ENCODE measurements around the gene GFRA1.
A peak's percentile ranks its signal among the peaks of the same experiment; 100 is the strongest.

The GFRA1 gene

DNA sequence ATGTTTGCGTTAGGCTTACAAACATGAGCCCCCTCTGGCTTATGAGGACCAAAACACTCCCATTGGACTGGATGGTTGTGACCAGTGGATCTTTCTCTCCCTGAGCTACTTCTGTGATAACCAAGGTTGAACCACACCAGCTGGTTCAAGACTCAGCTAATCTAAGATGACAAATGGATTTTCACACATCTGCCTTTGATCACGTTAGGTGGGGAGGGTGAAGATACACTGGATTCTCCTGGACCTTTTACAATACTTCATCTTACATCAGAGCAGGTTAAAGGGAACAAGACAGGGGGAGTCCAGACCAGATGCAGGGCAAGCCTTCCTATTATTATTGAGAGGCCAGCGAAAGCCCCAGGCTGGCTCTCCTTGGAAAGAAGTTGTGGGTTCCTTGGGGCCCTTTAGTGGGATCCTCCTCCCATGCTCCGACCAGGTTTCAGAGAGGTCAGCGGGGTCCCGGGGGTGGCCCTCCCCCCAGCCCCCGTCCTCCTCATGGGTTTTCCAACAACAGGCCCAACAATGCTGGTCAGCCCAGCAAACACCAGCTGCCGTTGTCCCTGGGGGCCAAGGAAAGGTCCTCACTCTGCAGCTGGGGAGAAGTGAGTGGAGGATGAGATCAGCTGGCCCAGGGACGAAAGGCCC is 2.8 kb downstream of the GFRA1 start:
- Histone ChIP-seq H3K4me3 (ENCODE audit: low read length) (peak overlapping the region; percentile 82), H3K36me3 (ENCODE audit: control insufficient read depth, insufficient read depth, low read length, severe bottlenecking) (no peaks in the 10 kb centered on the region), H3K9ac (ENCODE audit: low read length) (no peak overlapping the region), H3K4me1 (ENCODE audit: control insufficient read depth, insufficient read depth, low read length) (peaks cover 19% of the 10 kb centered on the region), H3K9me3 (ENCODE audit: control insufficient read depth, low read length) (no peaks in the 10 kb centered on the region), H3K27me3 (replicated peaks; ENCODE audit: control insufficient read depth, insufficient read depth, low read length) (peaks cover 9% of the 10 kb centered on the region)
- DNase-seq (ENCODE audit: low read depth), result no peak

DNA sequence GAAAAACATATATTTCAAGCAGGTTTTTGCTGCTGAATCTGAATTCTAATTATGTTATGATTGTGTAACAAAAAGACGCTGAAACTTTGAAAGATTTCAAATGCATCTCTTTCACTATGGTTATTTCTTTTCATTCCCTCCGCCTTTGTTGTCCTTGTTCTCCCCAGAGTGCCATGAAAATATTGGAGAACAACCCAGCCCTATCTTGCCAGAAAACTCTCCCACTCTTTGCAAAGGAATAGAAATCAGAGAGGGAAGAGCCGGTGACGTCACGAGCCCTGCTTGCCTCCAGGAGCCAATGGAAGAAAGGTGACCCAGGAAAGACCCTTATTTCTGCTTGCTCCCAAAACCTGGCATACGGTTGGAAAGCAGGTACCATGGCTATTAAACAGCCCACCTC is 3.4 kb downstream of the GFRA1 start:
- H3K9me3 ChIP-seq (ENCODE audit: control insufficient read depth, low read length), result no peaks in the 10 kb centered on the region
- H3K9ac ChIP-seq (ENCODE audit: low read length), result no peak overlapping the region
- no peak for DNase-seq (ENCODE audit: low read depth)
- H3K4me3 ChIP-seq (ENCODE audit: low read length), result no peak overlapping the region
- H3K27me3 ChIP-seq (replicated peaks; ENCODE audit: control insufficient read depth, insufficient read depth, low read length), result peaks cover 9% of the 10 kb centered on the region
- peaks cover 16% of the 10 kb centered on the region for H3K4me1 ChIP-seq (ENCODE audit: control insufficient read depth, insufficient read depth, low read length)
- no peaks in the 10 kb centered on the region for H3K36me3 ChIP-seq (ENCODE audit: control insufficient read depth, insufficient read depth, low read length, severe bottlenecking)

DNA sequence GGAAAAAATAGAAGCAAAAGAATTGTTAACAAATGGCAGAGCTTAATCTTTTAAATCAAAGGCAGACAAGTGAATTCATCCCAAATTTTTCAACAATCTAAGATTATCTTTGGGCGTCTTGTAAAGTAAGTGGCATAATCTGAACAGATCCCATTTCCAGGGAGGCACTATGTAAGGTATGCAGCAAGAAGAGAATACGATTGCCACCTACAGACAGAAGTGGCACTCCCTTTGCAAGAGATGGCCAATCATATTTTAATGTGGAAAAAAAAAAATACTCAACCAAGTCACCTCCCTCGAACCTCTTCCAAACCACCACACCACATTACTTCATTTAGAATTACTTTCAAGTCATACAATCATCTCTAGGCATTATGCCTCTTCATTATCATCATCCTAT is 4.0 kb downstream of the GFRA1 start:
- Histone ChIP-seq H3K27me3 (replicated peaks; ENCODE audit: control insufficient read depth, insufficient read depth, low read length) (peaks cover 9% of the 10 kb centered on the region), H3K36me3 (ENCODE audit: control insufficient read depth, insufficient read depth, low read length, severe bottlenecking) (no peaks in the 10 kb centered on the region), H3K9me3 (ENCODE audit: control insufficient read depth, low read length) (no peaks in the 10 kb centered on the region), H3K4me1 (ENCODE audit: control insufficient read depth, insufficient read depth, low read length) (peaks cover 14% of the 10 kb centered on the region), H3K4me3 (ENCODE audit: low read length) (no peak overlapping the region), H3K9ac (ENCODE audit: low read length) (no peak overlapping the region)
- DNase-seq (ENCODE audit: low read depth), result peak; percentile 7

DNA sequence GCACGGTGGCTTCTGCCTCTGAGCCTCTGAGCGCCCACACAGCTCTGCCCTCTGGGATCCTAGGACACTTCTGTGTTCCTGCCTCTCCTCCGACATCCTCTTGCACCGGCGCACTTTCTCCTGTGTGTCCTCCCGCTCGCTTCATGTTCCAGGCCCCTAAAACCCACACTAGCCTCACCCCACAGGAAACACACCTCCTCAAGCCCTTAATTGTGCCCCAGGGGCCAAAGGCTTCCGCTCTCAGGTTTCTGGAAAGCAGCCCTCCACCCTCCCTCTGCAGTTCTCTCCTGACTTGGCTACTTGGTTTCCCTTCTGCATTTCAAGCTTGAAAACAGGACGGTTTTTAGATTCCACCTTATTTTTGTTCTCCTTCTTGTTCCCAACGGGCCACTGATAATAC is 7.3 kb downstream of the GFRA1 start:
- H3K9ac ChIP-seq (ENCODE audit: low read length), result no peak overlapping the region
- H3K36me3 ChIP-seq (ENCODE audit: control insufficient read depth, insufficient read depth, low read length, severe bottlenecking), result no peaks in the 10 kb centered on the region
- H3K9me3 ChIP-seq (ENCODE audit: control insufficient read depth, low read length), result no peaks in the 10 kb centered on the region
- DNase-seq (ENCODE audit: low read depth), result no peak
- H3K4me3 ChIP-seq (ENCODE audit: low read length), result no peak overlapping the region
- peaks cover 9% of the 10 kb centered on the region for H3K27me3 ChIP-seq (replicated peaks; ENCODE audit: control insufficient read depth, insufficient read depth, low read length)
- peaks cover 6% of the 10 kb centered on the region for H3K4me1 ChIP-seq (ENCODE audit: control insufficient read depth, insufficient read depth, low read length)

DNA sequence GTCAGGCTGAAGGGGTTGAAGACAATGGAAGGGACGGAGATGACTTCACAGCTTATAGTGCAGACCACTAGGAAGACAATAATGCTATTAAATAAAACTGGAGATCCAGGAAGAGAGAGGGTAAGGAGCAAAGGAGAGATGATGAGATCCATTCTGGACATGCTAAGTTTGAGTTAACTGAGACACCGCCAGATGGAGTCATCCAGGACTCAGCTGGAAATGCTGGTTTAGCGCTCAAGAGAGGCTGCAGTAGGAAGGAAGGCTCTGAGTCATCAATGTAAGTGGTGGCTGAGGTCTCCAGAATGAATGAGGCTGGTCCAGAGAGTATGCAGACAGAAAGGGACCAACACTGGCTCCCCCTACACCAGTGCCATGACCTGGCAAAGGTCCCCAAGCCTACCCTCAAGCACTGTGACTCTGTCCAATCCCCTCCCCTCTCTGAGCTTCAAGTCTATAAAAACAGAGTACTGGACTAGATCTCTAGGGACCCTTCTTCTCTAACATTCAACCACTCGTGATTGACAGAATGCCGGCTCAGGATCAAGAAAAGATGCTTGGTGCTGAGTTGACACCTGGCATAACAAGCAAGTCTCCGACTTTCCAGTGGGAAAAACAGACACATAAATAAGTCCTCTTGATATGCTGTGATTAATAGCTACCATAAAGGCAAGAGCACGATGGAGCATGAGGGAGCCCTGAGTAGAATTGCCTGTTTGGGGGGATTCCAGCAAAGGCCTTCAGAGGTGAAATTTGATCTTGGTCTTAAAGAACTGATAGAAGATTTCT is 8.9 kb downstream of the GFRA1 start:
- Histone ChIP-seq H3K4me1 (ENCODE audit: control insufficient read depth, insufficient read depth, low read length) (no peaks in the 10 kb centered on the region), H3K27me3 (replicated peaks; ENCODE audit: control insufficient read depth, insufficient read depth, low read length) (peaks cover 9% of the 10 kb centered on the region), H3K4me3 (ENCODE audit: low read length) (no peak overlapping the region), H3K9ac (ENCODE audit: low read length) (no peak overlapping the region), H3K36me3 (ENCODE audit: control insufficient read depth, insufficient read depth, low read length, severe bottlenecking) (no peaks in the 10 kb centered on the region), H3K9me3 (ENCODE audit: control insufficient read depth, low read length) (no peaks in the 10 kb centered on the region)
- DNase-seq (ENCODE audit: low read depth), result no peak

DNA sequence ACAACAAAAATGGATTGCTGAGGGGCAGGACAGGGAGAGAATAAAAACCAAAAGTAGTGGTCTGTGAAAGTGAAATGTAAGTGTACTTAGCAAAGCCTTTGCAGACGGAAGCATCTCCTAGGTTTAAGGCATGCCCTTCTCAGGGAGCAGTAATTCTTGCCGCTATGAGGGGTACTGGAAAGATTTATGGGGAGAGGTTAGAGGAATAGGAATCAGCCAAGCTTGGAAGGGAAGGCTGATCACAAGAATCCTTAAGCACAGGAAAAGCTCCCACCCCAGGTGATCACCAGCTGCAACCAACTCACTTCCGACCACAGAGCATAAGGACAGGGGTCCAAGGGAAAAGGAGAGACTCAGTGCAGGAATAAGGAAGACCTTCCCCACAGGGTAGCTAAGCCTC is 10.3 kb downstream of the GFRA1 start:
- DNase-seq (ENCODE audit: low read depth), result no peak
- no peaks in the 10 kb centered on the region for H3K9me3 ChIP-seq (ENCODE audit: control insufficient read depth, low read length)
- no peak overlapping the region for H3K9ac ChIP-seq (ENCODE audit: low read length)
- H3K27me3 ChIP-seq (replicated peaks; ENCODE audit: control insufficient read depth, insufficient read depth, low read length), result peaks cover 7% of the 10 kb centered on the region
- H3K4me3 ChIP-seq (ENCODE audit: low read length), result no peak overlapping the region
- H3K4me1 ChIP-seq (ENCODE audit: control insufficient read depth, insufficient read depth, low read length), result no peaks in the 10 kb centered on the region
- H3K36me3 ChIP-seq (ENCODE audit: control insufficient read depth, insufficient read depth, low read length, severe bottlenecking), result no peaks in the 10 kb centered on the region

DNA sequence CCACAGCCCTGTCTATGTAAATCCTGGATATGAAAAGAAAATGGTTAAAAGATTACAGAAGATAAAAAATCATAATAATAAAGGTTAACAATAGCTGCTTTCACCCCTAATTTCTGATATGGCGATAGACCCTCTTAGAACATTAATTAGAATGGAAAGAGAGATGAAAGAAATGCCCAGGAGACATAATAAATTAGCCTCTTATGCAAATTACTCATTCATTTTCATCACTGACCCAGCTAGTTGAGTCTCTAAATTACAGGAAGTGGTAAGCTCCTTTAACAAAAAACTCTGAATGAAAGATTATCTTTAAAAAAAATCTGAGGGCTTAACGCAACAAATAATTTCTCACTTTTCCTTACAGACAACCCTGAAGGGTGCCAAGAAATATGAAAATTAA is 12.4 kb downstream of the GFRA1 start:
- Histone ChIP-seq H3K27me3 (replicated peaks; ENCODE audit: control insufficient read depth, insufficient read depth, low read length) (no peaks in the 10 kb centered on the region), H3K9ac (ENCODE audit: low read length) (no peak overlapping the region), H3K36me3 (ENCODE audit: control insufficient read depth, insufficient read depth, low read length, severe bottlenecking) (no peaks in the 10 kb centered on the region), H3K9me3 (ENCODE audit: control insufficient read depth, low read length) (no peaks in the 10 kb centered on the region), H3K4me3 (ENCODE audit: low read length) (no peak overlapping the region), H3K4me1 (ENCODE audit: control insufficient read depth, insufficient read depth, low read length) (no peaks in the 10 kb centered on the region)
- no peak for DNase-seq (ENCODE audit: low read depth)

DNA sequence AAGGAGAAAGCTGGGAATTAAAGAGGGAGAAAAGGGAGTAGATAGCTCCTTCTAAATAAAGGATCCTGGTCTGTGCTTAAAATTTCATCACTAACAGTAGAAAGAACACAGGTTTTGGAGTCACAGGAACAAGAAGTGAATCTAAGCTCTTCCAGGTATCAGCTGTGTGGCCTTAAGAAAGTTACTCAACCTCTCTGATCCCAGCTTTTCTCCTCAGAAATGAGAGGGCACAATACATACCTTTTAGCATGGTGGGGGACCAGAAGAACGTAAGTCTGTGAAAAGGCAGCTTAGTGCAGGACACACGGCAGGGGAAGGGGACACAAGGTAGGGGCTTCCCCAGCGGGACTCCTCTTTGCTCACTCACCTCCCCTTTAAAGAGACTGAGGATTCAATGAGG is 13.4 kb downstream of the GFRA1 start:
- H3K4me1 ChIP-seq (ENCODE audit: control insufficient read depth, insufficient read depth, low read length), result peaks cover 3% of the 10 kb centered on the region
- no peak overlapping the region for H3K9ac ChIP-seq (ENCODE audit: low read length)
- no peaks in the 10 kb centered on the region for H3K36me3 ChIP-seq (ENCODE audit: control insufficient read depth, insufficient read depth, low read length, severe bottlenecking)
- H3K27me3 ChIP-seq (replicated peaks; ENCODE audit: control insufficient read depth, insufficient read depth, low read length), result no peaks in the 10 kb centered on the region
- no peaks in the 10 kb centered on the region for H3K9me3 ChIP-seq (ENCODE audit: control insufficient read depth, low read length)
- no peak for DNase-seq (ENCODE audit: low read depth)
- H3K4me3 ChIP-seq (ENCODE audit: low read length), result no peak overlapping the region

DNA sequence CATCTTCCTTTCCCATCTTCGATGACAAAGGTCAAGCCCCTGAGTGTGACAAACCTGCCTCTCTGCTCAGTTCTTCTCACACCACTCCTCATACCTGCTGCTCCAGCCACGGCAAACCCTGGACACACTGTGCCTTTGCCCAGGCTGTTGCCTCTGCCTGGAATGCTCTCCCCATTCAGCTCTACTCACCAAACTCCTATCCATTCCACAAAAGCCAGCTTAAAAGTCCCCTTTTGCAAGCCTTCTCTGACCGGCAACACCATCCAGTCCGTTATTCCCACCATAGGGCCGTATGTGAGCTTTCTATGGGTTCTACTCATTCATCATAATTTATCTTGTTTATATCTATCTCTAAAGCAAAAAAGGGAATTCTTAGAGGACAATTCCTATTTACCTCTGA is 15.2 kb downstream of the GFRA1 start:
- Histone ChIP-seq H3K4me3 (ENCODE audit: low read length) (no peak overlapping the region), H3K9ac (ENCODE audit: low read length) (no peak overlapping the region), H3K36me3 (ENCODE audit: control insufficient read depth, insufficient read depth, low read length, severe bottlenecking) (no peaks in the 10 kb centered on the region), H3K4me1 (ENCODE audit: control insufficient read depth, insufficient read depth, low read length) (peaks cover 6% of the 10 kb centered on the region), H3K9me3 (ENCODE audit: control insufficient read depth, low read length) (no peaks in the 10 kb centered on the region), H3K27me3 (replicated peaks; ENCODE audit: control insufficient read depth, insufficient read depth, low read length) (no peaks in the 10 kb centered on the region)
- DNase-seq (ENCODE audit: low read depth), result no peak

DNA sequence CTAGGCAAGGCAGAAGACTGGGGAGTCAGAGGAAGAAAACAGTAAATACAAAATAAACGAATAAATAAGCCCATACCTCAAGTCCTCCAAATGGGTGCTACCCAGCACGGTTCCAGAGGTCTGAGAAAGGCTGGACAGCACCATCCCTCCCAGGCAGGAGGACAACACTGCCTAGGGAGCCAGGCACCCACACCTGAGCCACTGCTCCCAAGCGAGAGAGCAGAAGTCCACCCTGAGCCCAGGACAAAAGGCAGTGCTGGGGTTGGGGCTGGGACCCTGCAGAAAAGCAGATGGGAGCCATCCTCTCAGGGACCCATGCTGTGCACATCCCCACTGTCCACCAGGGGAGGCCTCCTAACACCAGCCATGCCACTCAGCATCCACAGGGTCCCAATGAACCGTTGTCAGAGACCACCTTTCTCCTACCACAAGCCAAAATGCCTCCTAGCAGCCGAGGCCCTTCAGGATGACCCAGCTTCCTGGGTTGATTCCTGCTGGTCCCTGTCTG is 16.2 kb downstream of the GFRA1 start:
- no peaks in the 10 kb centered on the region for H3K9me3 ChIP-seq (ENCODE audit: control insufficient read depth, low read length)
- no peaks in the 10 kb centered on the region for H3K36me3 ChIP-seq (ENCODE audit: control insufficient read depth, insufficient read depth, low read length, severe bottlenecking)
- DNase-seq (ENCODE audit: low read depth), result no peak
- H3K9ac ChIP-seq (ENCODE audit: low read length), result no peak overlapping the region
- H3K4me3 ChIP-seq (ENCODE audit: low read length), result no peak overlapping the region
- H3K27me3 ChIP-seq (replicated peaks; ENCODE audit: control insufficient read depth, insufficient read depth, low read length), result no peaks in the 10 kb centered on the region
- peaks cover 6% of the 10 kb centered on the region for H3K4me1 ChIP-seq (ENCODE audit: control insufficient read depth, insufficient read depth, low read length)

DNA sequence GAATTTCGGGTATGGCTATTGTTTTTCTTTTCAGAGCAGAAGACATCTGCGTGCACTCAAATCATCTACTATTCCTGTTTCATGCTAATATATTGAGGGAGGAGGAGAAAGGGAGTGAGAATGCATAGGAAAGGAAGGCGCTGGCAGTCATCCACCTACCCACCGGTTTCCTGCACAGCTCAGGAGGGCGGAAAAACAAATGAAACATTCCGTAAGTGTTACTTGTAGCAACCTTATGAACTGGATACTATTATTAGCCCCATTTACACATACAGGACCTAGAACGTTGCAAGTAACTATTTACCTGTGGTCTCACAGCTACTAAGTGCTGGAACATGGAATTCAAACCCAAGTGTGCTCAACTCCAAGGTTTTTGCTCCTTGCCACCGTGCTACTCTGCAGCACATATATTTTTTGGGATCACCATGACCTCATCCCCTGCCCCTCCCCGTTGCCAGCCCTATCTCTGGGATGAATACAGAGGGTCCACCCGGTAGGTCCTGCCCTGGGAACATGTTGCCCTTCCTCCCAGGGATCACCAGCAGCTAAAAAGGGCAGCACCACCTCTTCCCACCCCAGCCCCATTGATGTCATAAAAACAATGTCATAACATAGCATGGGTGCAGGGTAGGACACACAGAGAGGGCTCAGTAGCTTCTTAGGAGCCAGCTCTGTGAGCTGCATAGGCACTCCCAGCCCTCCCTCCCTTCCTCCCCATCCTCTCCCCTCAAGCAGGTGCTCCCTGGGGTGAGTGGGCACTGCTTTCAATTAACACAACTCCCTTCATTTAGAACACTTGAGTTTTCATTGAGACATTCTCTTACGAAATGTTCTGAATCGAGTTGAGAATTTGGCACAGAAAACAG is 16.9 kb downstream of the GFRA1 start:
- Histone ChIP-seq H3K36me3 (ENCODE audit: control insufficient read depth, insufficient read depth, low read length, severe bottlenecking) (no peaks in the 10 kb centered on the region), H3K4me1 (ENCODE audit: control insufficient read depth, insufficient read depth, low read length) (peaks cover 6% of the 10 kb centered on the region), H3K9ac (ENCODE audit: low read length) (no peak overlapping the region), H3K4me3 (ENCODE audit: low read length) (no peak overlapping the region), H3K9me3 (ENCODE audit: control insufficient read depth, low read length) (no peaks in the 10 kb centered on the region), H3K27me3 (replicated peaks; ENCODE audit: control insufficient read depth, insufficient read depth, low read length) (no peaks in the 10 kb centered on the region)
- no peak for DNase-seq (ENCODE audit: low read depth)

Data from adipocyte (in vitro differentiated cells).